Small intestine (tissue), 7 donors: ENCODE measurements around the gene CBLC. TPM values are rescaled to one million over a fixed set of nuclear protein-coding genes. Genes with fewer than 3 reads are reported as not detected.

Source experiments
- DNase-seq, 2 donors: peaks; one replicate each; pipeline versions ENCODE4 v3.0.0 to v3.0.0-alpha.2; 2013
- FAIRE-seq: peaks from 2 replicates; lab custom pipeline; 2012; peaks lifted over from hg19 to GRCh38; lab: Jason Lieb, UNC
- H3K27ac ChIP-seq, 3 donors: one replicate each; pipeline ENCODE4 v1.5.1; 2013; ENCODE audit warnings: low read length in 2 of 3, mild to moderate bottlenecking in 2 of 3, control low read depth in 1 of 3, inconsistent platforms in 1 of 3, low read depth in 1 of 3, moderate library complexity in 1 of 3
- H3K27me3 ChIP-seq, 3 donors: one replicate each; pipeline ENCODE4 v1.6.1; 2013; ENCODE audit warnings: low read length in 3 of 3, inconsistent platforms in 1 of 3; ENCODE audit not compliant: control insufficient read depth in 3 of 3, insufficient read depth in 3 of 3
- H3K36me3 ChIP-seq, 3 donors: one replicate each; pipeline ENCODE4 v1.6.1; 2013; ENCODE audit warnings: low read length in 3 of 3, inconsistent platforms in 1 of 3, low read depth in 1 of 3, mild to moderate bottlenecking in 1 of 3, moderate library complexity in 1 of 3; ENCODE audit not compliant: control insufficient read depth in 3 of 3, insufficient read depth in 2 of 3
- H3K4me1 ChIP-seq, 3 donors: one replicate each; pipeline ENCODE4 v1.6.1; 2013; ENCODE audit warnings: low read length in 2 of 3, inconsistent platforms in 1 of 3, low read depth in 1 of 3, mild to moderate bottlenecking in 1 of 3, moderate library complexity in 1 of 3; ENCODE audit not compliant: control insufficient read depth in 3 of 3, insufficient read depth in 2 of 3
- H3K4me3 ChIP-seq, 3 donors: one replicate each; pipeline ENCODE4 v1.5.1; 2013; ENCODE audit warnings: low read length in 3 of 3, control low read depth in 1 of 3, inconsistent platforms in 1 of 3, low read depth in 1 of 3, mild to moderate bottlenecking in 1 of 3, moderate library complexity in 1 of 3
- H3K9me3 ChIP-seq, 2 donors: one replicate each; pipeline ENCODE4 v1.6.1; 2013; ENCODE audit warnings: low read depth in 1 of 2, low read length in 1 of 2; ENCODE audit not compliant: control insufficient read depth in 2 of 2, insufficient read depth in 1 of 2
- WGBS, 3 donors: extraction: QIAGEN DNeasy Blood & Tissue Kit; methylation state at CpG; one replicate each; pipeline ENCODE4 v1.1.7; 2013; 5-methylcytosine and 5-hydroxymethylcytosine counted together
- polyA plus RNA-seq, 4 donors: library from polyadenylated mRNA; stranded (reverse) in 3 of 4; unstranded in 1 of 4; fragments of 200-250 nt in 3 of 4; fragments of 120-200 nt in 1 of 4; gene quantifications; one replicate each; pipeline versions ENCODE4 v1.2.1 to v1.2.3, GENCODE V29; 2013
- donor health status: healthy with polysubstance abuse.
- donor health status: control.
- donor health status: control.
- donor health status: Bipolar disorder and iron deficiency.
- donor health status: healthy.

The CBLC gene
- polyA plus RNA-seq, 4 donors: 54.0 to 162 (median 92.3) TPM

- Histone ChIP-seq H3K27me3 (no peaks in the 10 kb centered on the region), H3K27ac (no peak overlapping the region), H3K4me1 (peaks cover 3 to 39% (median 4%) of the 10 kb centered on the region in 3 donors), H3K9me3 (no peaks in the 10 kb centered on the region), H3K36me3 (peaks cover 0 to 43% (median 0%) of the 10 kb centered on the region in 3 donors), H3K4me3 (peak overlapping the region in 1 of 3 donors; percentile 72)
- DNase-seq (no peak), FAIRE-seq (no peak)
- WGBS, 3 donors: 57 to 73% (median 65%) methylated on average over 13 of the region's 13 CpGs
Observed at GRCh38 chr19:44810234-44811121, 32.8 kb downstream of the CBLC start.

GRCh38 chr19:44811122-44811419, 33.4 kb downstream of the CBLC start:
- H3K27ac ChIP-seq: no peak overlapping the region
- no peaks in the 10 kb centered on the region for H3K27me3 ChIP-seq
- WGBS, 3 donors: 88 to 90% (median 89%) methylated on average over 4 to 7 of the region's 7 CpGs
- H3K4me3 ChIP-seq: no peak overlapping the region
- peaks cover 0 to 48% (median 0%) of the 10 kb centered on the region in 3 donors for H3K36me3 ChIP-seq
- H3K9me3 ChIP-seq: no peaks in the 10 kb centered on the region
- H3K4me1 ChIP-seq: peaks cover 3 to 39% (median 4%) of the 10 kb centered on the region in 3 donors
- DNase-seq (no peak), FAIRE-seq (no peak)

- H3K4me3 ChIP-seq: no peak overlapping the region
- peaks cover 3 to 39% (median 4%) of the 10 kb centered on the region in 3 donors for H3K4me1 ChIP-seq
- no peak overlapping the region for H3K27ac ChIP-seq
- H3K36me3 ChIP-seq: peaks cover 0 to 53% (median 0%) of the 10 kb centered on the region in 3 donors
- H3K27me3 ChIP-seq: no peaks in the 10 kb centered on the region
- FAIRE-seq: no peak
- WGBS, 3 donors: 75 to 83% (median 82%) methylated on average over 24 to 28 of the region's 28 CpGs
- DNase-seq: peak in 1 of 2 donors; percentile 26
- H3K9me3 ChIP-seq: no peaks in the 10 kb centered on the region
Observed at GRCh38 chr19:44812142-44812718, 34.5 kb downstream of the CBLC start.

- no peaks in the 10 kb centered on the region for H3K9me3 ChIP-seq
- no peak overlapping the region for H3K4me3 ChIP-seq
- H3K36me3 ChIP-seq: peaks cover 0 to 57% (median 0%) of the 10 kb centered on the region in 3 donors
- no peak for DNase-seq
- H3K27me3 ChIP-seq: no peaks in the 10 kb centered on the region
- WGBS, 3 donors: 85 to 89% (median 89%) methylated on average over 30 to 38 of the region's 38 CpGs
- no peak for FAIRE-seq
- H3K4me1 ChIP-seq: peaks cover 3 to 42% (median 3%) of the 10 kb centered on the region in 3 donors
- H3K27ac ChIP-seq: no peak overlapping the region
Observed at GRCh38 chr19:44813070-44813840, 35.6 kb downstream of the CBLC start.

GRCh38 chr19:44813841-44814470, 36.3 kb downstream of the CBLC start:
- FAIRE-seq (no peak), DNase-seq (no peak)
- Histone ChIP-seq H3K27ac (no peak overlapping the region), H3K4me1 (peaks cover 0 to 44% (median 3%) of the 10 kb centered on the region in 3 donors), H3K36me3 (peaks cover 0 to 59% (median 0%) of the 10 kb centered on the region in 3 donors), H3K27me3 (no peaks in the 10 kb centered on the region), H3K9me3 (no peaks in the 10 kb centered on the region), H3K4me3 (no peak overlapping the region)
- 85 to 92% (median 86%) methylated on average over 16 of the region's 16 CpGs for WGBS, 3 donors

GRCh38 chr19:44814517-44814916, 36.8 kb downstream of the CBLC start:
- FAIRE-seq (no peak), DNase-seq (no peak)
- Histone ChIP-seq H3K9me3 (no peaks in the 10 kb centered on the region), H3K27me3 (no peaks in the 10 kb centered on the region), H3K4me3 (no peak overlapping the region), H3K27ac (no peak overlapping the region), H3K36me3 (peaks cover 0 to 65% (median 0%) of the 10 kb centered on the region in 3 donors), H3K4me1 (peaks cover 0 to 45% (median under 1%) of the 10 kb centered on the region in 3 donors)
- 90 to 96% (median 96%) methylated on average over 17 of the region's 17 CpGs for WGBS, 3 donors

GRCh38 chr19:44816301-44816700, 38.6 kb downstream of the CBLC start:
- Histone ChIP-seq H3K4me3 (no peak overlapping the region), H3K36me3 (peaks cover 0 to 72% (median 0%) of the 10 kb centered on the region in 3 donors), H3K9me3 (no peaks in the 10 kb centered on the region), H3K4me1 (peaks cover 0 to 28% (median 0%) of the 10 kb centered on the region in 3 donors), H3K27ac (no peak overlapping the region), H3K27me3 (no peaks in the 10 kb centered on the region)
- 62 to 75% (median 74%) methylated on average over 2 of the region's 2 CpGs for WGBS, 3 donors
- FAIRE-seq (no peak), DNase-seq (no peak)
